Nephron progenitor cell (in vitro differentiated cells): ENCODE results near the gene C8B.
A peak's percentile ranks its signal among the peaks of the same experiment; 100 is the strongest.

ENCODE experiments used
- DNase-seq: peaks from one replicate; pipeline ENCODE4 v3.0.0; 2021
- H3K27ac Mint-ChIP-seq: 2 replicates; pipeline ENCODE4 v1.8.0; 2021; ENCODE audit warnings: mild to moderate bottlenecking, moderate library complexity, mixed read lengths
- H3K27me3 Mint-ChIP-seq: 2 replicates; pipeline ENCODE4 v1.8.0; 2021; ENCODE audit warnings: mild to moderate bottlenecking, low read depth, mixed read lengths; ENCODE audit not compliant: poor library complexity
- H3K36me3 Mint-ChIP-seq: 2 replicates; pipeline ENCODE4 v1.8.0; 2021; ENCODE audit warnings: low read depth, mixed read lengths
- H3K4me1 Mint-ChIP-seq: 2 replicates; pipeline ENCODE4 v1.8.0; 2021; ENCODE audit warnings: mixed read lengths
- H3K4me3 Mint-ChIP-seq: 2 replicates; pipeline ENCODE4 v1.8.0; 2021; ENCODE audit warnings: mild to moderate bottlenecking, moderate library complexity, mixed read lengths
- H3K9me3 Mint-ChIP-seq: 2 replicates; pipeline ENCODE4 v1.8.0; 2021; ENCODE audit warnings: mild to moderate bottlenecking, moderate library complexity, mixed read lengths
- TF ChIP-seq, protein P1 (sequence below): fragments of 200-600 bp; sonication (generic); IDR thresholded peaks from 2 replicates; pipeline ENCODE4 v1.5.0; 2021; ENCODE audit warnings: antibody characterized with exemption

Gene C8B

GRCh38 chr1:56927171-56927570 is 38.6 kb downstream of the C8B start:
- Mint-ChIP-seq H3K36me3 (no peaks in the 10 kb centered on the region), H3K4me3 (no peak overlapping the region), H3K27me3 (peaks cover 9% of the 10 kb centered on the region), H3K9me3 (peaks cover 4% of the 10 kb centered on the region), H3K27ac (no peak overlapping the region), H3K4me1 (peaks cover 13% of the 10 kb centered on the region)
- TF ChIP-seq, protein P1, sequence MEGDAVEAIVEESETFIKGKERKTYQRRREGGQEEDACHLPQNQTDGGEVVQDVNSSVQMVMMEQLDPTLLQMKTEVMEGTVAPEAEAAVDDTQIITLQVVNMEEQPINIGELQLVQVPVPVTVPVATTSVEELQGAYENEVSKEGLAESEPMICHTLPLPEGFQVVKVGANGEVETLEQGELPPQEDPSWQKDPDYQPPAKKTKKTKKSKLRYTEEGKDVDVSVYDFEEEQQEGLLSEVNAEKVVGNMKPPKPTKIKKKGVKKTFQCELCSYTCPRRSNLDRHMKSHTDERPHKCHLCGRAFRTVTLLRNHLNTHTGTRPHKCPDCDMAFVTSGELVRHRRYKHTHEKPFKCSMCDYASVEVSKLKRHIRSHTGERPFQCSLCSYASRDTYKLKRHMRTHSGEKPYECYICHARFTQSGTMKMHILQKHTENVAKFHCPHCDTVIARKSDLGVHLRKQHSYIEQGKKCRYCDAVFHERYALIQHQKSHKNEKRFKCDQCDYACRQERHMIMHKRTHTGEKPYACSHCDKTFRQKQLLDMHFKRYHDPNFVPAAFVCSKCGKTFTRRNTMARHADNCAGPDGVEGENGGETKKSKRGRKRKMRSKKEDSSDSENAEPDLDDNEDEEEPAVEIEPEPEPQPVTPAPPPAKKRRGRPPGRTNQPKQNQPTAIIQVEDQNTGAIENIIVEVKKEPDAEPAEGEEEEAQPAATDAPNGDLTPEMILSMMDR: no peak
- no peak for DNase-seq

- Mint-ChIP-seq H3K36me3 (no peaks in the 10 kb centered on the region), H3K4me1 (peaks cover 27% of the 10 kb centered on the region), H3K4me3 (no peak overlapping the region), H3K9me3 (peaks cover 4% of the 10 kb centered on the region), H3K27me3 (peaks cover 9% of the 10 kb centered on the region), H3K27ac (no peak overlapping the region)
- no peak for DNase-seq
- TF ChIP-seq, protein P1: no peak
Measured at GRCh38 chr1:56925193-56925592, 40.6 kb downstream of the C8B start.

- Mint-ChIP-seq H3K9me3 (peaks cover 4% of the 10 kb centered on the region), H3K27me3 (peaks cover 9% of the 10 kb centered on the region), H3K27ac (peak overlapping the region; percentile 36), H3K4me1 (peaks cover 28% of the 10 kb centered on the region), H3K4me3 (no peak overlapping the region), H3K36me3 (no peaks in the 10 kb centered on the region)
- TF ChIP-seq, protein P1: no peak
- DNase-seq: no peak
Measured at GRCh38 chr1:56924116-56924515, 41.7 kb downstream of the C8B start.

DNA sequence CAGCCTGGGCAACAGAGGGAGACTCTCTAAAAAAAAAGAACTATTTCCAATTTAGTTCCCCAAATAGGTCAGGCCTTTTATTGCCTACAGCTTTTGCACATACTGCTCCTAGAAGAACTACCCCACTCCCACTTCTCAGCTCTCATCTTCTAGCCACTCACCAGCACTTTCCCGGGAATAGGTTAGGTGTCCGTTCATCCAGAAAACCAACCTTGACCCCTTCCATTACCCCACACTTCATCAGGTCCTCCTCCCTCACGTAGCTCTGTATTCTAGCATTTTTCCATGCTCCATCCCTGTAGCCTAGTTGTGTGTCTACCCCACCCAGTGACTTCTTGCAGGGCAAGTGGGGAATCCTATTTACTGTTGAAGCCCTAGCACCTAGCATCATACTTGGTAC is 42.6 kb downstream of the C8B start:
- no peak overlapping the region for H3K4me3 Mint-ChIP-seq
- no peaks in the 10 kb centered on the region for H3K36me3 Mint-ChIP-seq
- TF ChIP-seq, protein P1: no peak
- H3K9me3 Mint-ChIP-seq: no peaks in the 10 kb centered on the region
- DNase-seq: no peak
- H3K27ac Mint-ChIP-seq: peak overlapping the region; percentile 18
- peaks cover 28% of the 10 kb centered on the region for H3K4me1 Mint-ChIP-seq
- H3K27me3 Mint-ChIP-seq: peaks cover 9% of the 10 kb centered on the region

DNA sequence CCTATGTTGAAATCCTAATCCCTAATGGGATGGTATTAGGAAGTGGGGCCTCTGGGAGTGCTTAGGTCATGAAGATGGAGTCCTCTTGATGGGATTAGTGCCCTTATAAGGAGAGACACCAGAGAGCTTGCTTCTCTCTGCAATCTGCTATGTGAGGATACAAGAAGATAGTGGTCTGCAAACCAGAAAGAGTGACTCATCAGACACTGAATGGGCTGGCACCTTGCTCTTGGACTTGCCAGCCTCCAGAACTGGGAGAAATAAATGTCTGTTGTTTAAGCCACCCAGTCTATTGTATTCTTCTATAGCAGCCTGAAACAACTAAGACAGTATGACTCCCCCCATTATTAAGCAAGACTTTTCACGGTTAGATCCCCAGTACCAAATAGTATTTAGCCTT is 43.3 kb downstream of the C8B start:
- TF ChIP-seq, protein P1: no peak
- no peak for DNase-seq
- Mint-ChIP-seq H3K4me1 (peaks cover 28% of the 10 kb centered on the region), H3K27ac (no peak overlapping the region), H3K4me3 (no peak overlapping the region), H3K36me3 (no peaks in the 10 kb centered on the region), H3K27me3 (peaks cover 9% of the 10 kb centered on the region), H3K9me3 (no peaks in the 10 kb centered on the region)

GRCh38 chr1:56922070-56922469 is 43.7 kb downstream of the C8B start:
- TF ChIP-seq, protein P1: no peak
- Mint-ChIP-seq H3K36me3 (no peaks in the 10 kb centered on the region), H3K9me3 (no peaks in the 10 kb centered on the region), H3K27me3 (peaks cover 9% of the 10 kb centered on the region), H3K27ac (no peak overlapping the region), H3K4me3 (no peak overlapping the region), H3K4me1 (peaks cover 33% of the 10 kb centered on the region)
- no peak for DNase-seq
